ENCODE data around the gene MNT.

Gene MNT

GRCh38 chr17:2372180-2372579 is 28.7 kb downstream of the MNT start:
- TF ChIP-seq, protein P1, sequence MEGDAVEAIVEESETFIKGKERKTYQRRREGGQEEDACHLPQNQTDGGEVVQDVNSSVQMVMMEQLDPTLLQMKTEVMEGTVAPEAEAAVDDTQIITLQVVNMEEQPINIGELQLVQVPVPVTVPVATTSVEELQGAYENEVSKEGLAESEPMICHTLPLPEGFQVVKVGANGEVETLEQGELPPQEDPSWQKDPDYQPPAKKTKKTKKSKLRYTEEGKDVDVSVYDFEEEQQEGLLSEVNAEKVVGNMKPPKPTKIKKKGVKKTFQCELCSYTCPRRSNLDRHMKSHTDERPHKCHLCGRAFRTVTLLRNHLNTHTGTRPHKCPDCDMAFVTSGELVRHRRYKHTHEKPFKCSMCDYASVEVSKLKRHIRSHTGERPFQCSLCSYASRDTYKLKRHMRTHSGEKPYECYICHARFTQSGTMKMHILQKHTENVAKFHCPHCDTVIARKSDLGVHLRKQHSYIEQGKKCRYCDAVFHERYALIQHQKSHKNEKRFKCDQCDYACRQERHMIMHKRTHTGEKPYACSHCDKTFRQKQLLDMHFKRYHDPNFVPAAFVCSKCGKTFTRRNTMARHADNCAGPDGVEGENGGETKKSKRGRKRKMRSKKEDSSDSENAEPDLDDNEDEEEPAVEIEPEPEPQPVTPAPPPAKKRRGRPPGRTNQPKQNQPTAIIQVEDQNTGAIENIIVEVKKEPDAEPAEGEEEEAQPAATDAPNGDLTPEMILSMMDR (IDR thresholded peaks at IDR 0.05; ENCODE audit: extremely low read depth, insufficient read depth, missing control alignments), result no peak
- in situ Hi-C loops (cut with MboI; ENCODE audit: low pct_unique_long_range_greater_than_20kb, low sequenced_read_pairs, unreplicated experiment), result no loop called here
- DNase-seq (ENCODE audit: low spot score), result no peak

DNA sequence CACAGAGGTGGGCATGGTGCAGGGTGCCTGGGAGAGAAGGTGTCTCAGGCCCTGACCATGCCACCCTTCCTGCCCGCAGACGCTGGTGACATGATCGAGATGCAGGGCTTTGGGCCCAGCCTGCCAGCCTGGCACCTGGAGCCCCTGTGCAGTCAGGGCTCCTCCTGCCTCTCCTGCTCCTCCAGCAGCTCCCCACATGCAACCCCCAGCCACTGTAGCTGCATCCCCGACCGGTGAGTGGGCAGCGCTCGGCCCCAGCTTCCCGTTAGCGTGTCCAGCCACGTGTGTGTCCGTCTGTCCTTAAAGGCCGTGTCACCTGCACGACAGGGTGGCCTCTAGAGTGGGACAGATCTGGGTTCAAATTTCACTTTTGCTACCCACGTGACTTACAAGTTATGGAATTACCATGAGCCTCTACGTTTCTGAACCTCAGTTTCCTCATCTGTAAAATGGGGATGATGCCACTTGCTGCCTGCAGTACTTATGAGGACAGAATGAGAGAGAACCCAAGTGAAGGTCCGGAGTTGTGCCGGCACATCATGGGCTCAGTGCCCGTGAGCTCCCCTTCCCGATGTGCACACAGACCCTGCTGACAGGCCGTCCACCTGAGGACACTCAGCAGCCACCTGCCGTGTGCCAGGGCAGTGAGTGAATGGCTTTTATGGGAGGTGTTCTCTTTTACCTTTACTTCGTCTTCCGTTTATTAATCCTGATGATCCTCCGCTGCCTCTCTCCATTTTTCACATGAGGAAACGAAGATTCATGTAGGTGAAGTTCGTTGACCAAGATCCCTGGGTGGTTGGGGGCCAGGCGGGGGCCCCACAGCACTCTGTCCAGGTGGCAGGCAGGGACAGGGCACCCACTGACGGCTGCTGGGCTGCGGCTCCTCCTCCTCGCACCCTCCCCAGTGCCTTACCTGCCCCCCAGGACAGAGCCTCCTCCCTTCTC is 29.4 kb downstream of the MNT start:
- in situ Hi-C loops (cut with MboI; ENCODE audit: low pct_unique_long_range_greater_than_20kb, low sequenced_read_pairs, unreplicated experiment), result no loop called here
- TF ChIP-seq, protein P1 (IDR thresholded peaks at IDR 0.05; ENCODE audit: extremely low read depth, insufficient read depth, missing control alignments), result no peak
- DNase-seq (ENCODE audit: low spot score), result no peak

- DNase-seq (ENCODE audit: low spot score), result no peak
- TF ChIP-seq, protein P1 (IDR thresholded peaks at IDR 0.05; ENCODE audit: extremely low read depth, insufficient read depth, missing control alignments), result no peak
- in situ Hi-C loops (cut with MboI; ENCODE audit: low pct_unique_long_range_greater_than_20kb, low sequenced_read_pairs, unreplicated experiment), result no loop called here
Measured at GRCh38 chr17:2370211-2370589, 30.7 kb downstream of the MNT start.

- TF ChIP-seq, protein P1 (IDR thresholded peaks at IDR 0.05; ENCODE audit: extremely low read depth, insufficient read depth, missing control alignments), result no peak
- in situ Hi-C loops (cut with MboI; ENCODE audit: low pct_unique_long_range_greater_than_20kb, low sequenced_read_pairs, unreplicated experiment), result no loop called here
- DNase-seq (ENCODE audit: low spot score), result no peak
Measured at GRCh38 chr17:2369551-2370210, 31.2 kb downstream of the MNT start.

- in situ Hi-C loops (cut with MboI; ENCODE audit: low pct_unique_long_range_greater_than_20kb, low sequenced_read_pairs, unreplicated experiment), result no loop called here
- no peak for DNase-seq (ENCODE audit: low spot score)
- TF ChIP-seq, protein P1 (IDR thresholded peaks at IDR 0.05; ENCODE audit: extremely low read depth, insufficient read depth, missing control alignments), result no peak
Measured at GRCh38 chr17:2369039-2369438, 31.8 kb downstream of the MNT start.

DNA sequence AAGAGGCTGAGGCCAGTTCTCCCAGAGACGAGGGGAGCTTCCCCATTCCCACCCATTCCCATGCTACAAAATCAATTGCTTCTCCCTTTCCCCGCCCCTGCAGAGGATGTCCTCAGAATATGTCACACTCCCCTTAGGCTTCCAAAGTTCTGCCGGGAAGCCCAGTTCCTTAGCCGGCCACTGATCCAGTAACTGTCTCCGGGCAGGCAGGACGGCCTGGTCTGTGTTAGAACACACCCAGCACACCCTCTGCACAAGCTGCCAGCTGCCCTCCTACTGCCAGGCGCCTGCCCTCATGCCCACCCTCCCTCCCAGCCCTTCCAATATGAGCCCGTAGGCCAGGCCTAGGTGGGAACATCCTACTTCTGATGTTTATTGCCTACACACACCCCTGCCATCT is 32.5 kb downstream of the MNT start:
- no peak for DNase-seq (ENCODE audit: low spot score)
- in situ Hi-C loops (cut with MboI; ENCODE audit: low pct_unique_long_range_greater_than_20kb, low sequenced_read_pairs, unreplicated experiment), result no loop called here
- TF ChIP-seq, protein P1 (IDR thresholded peaks at IDR 0.05; ENCODE audit: extremely low read depth, insufficient read depth, missing control alignments), result no peak

Measured in GM13977 (cell line).